ENCODE data around the gene PEX13.

DNA sequence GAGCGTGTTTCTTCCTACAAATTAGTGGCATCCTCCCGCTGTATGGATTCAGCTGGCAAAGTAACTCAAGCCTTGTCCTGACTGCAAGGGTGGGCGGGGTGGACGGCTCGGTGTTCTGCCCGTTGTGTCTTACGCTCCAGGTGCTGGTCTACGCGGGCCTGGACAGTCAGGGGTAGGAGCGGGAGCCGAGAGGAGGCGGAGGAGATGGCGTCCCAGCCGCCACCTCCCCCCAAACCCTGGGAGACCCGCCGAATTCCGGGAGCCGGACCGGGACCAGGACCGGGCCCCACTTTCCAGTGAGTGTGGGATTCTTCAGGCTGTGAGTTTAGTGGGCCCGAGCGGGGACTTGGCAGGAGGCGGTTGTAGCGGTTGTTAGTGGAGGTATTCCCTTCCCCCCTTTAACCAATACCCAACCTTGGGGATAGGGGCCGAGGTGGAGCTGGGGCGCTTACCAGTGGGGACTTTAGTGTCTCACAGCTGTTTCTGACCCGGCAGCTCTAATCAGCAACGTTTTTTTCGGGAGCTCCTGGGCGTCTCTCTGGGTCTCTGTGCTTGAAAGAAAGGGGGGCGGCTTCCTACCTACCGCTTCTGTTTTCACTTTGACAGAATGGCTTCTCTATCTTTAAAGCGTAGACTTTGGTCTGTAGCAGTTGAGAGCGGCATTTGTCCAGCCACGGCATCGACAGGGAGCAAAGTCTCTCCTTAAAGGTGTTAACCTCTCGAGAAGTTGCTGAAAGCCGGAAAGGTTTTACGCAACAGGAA, at the start of gene PEX13, which contains the start of gene PUS10:
- TF ChIP-seq, protein P1, sequence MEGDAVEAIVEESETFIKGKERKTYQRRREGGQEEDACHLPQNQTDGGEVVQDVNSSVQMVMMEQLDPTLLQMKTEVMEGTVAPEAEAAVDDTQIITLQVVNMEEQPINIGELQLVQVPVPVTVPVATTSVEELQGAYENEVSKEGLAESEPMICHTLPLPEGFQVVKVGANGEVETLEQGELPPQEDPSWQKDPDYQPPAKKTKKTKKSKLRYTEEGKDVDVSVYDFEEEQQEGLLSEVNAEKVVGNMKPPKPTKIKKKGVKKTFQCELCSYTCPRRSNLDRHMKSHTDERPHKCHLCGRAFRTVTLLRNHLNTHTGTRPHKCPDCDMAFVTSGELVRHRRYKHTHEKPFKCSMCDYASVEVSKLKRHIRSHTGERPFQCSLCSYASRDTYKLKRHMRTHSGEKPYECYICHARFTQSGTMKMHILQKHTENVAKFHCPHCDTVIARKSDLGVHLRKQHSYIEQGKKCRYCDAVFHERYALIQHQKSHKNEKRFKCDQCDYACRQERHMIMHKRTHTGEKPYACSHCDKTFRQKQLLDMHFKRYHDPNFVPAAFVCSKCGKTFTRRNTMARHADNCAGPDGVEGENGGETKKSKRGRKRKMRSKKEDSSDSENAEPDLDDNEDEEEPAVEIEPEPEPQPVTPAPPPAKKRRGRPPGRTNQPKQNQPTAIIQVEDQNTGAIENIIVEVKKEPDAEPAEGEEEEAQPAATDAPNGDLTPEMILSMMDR (conservative IDR thresholded peaks at IDR 0.05; ENCODE audit: low read length), result no peak
- TF ChIP-seq EZH2phosphoT487 (IDR thresholded peaks at IDR 0.05; ENCODE audit: borderline replicate concordance, low read depth, low read length), result no peak

Data from OCI-LY7 (cell line).